Adrenal gland (tissue), 12 donors: ENCODE data around the gene TM7SF3. TPM values are rescaled to one million over a fixed set of nuclear protein-coding genes. Genes with fewer than 3 reads are reported as not detected.

ENCODE experiments used
- DNase-seq, 7 donors: peaks; one replicate each; pipeline ENCODE4 v3.0.0-alpha.2; 2019 to 2020
- H3K27ac ChIP-seq, 5 donors: fragments of 200-600 bp; sonication (generic) in 4 of 5; 1 replicate in 3 of 5; 2 replicates in 2 of 5; pipeline versions ENCODE4 v1.5.1 to v1.8.0; 2016 to 2020; ENCODE audit warnings: mild to moderate bottlenecking in 1 of 5
- H3K27me3 ChIP-seq: fragments of 200-600 bp; 2 replicates; pipeline ENCODE4 v1.8.0; 2021
- H3K36me3 ChIP-seq, 2 donors: fragments of 200-600 bp; replicated peaks in 1 of 2; 1 replicate in 1 of 2; 2 replicates in 1 of 2; pipeline versions ENCODE4 v1.5.1 to v1.8.0; 2018 to 2022
- H3K4me1 ChIP-seq, 2 donors: fragments of 200-600 bp; replicated peaks in 1 of 2; 1 replicate in 1 of 2; 2 replicates in 1 of 2; pipeline versions ENCODE4 v1.5.1 to v1.8.0; 2018 to 2021
- H3K4me3 ChIP-seq, 4 donors: fragments of 200-600 bp; sonication (generic) in 3 of 4; one replicate each; pipeline ENCODE4 v1.5.1; 2016 to 2018
- H3K9me3 ChIP-seq, 3 donors: fragments of 200-600 bp; sonication (generic) in 1 of 3; replicated peaks in 1 of 3; 1 replicate in 2 of 3; 2 replicates in 1 of 3; pipeline versions ENCODE4 v1.5.1 to v1.8.0; 2016 to 2021
- POLR2A ChIP-seq, 2 donors: fragments of 450-650 bp; IDR thresholded peaks; one replicate each; pipeline ENCODE4 v1.6.1; 2017; ENCODE audit warnings: antibody characterized with exemption in 2 of 2, mild to moderate bottlenecking in 2 of 2, moderate library complexity in 1 of 2
- WGBS, 4 donors: extraction: QIAGEN DNeasy Blood & Tissue Kit in 2 of 4; methylation state at CpG; one replicate each; pipeline versions ENCODE4 v1.1.5 to v1.1.7; 2013 to 2017; 5-methylcytosine and 5-hydroxymethylcytosine counted together
- intact Hi-C, 2 donors: fragments of 100-400 bp; cut with DNase I; formaldehyde crosslinking; loops; one replicate each; pipeline versions ENCODE4 v1.14.1 to v1.15.0; 2022 to 2023
- polyA plus RNA-seq, 3 donors: library from polyadenylated mRNA; stranded (reverse); fragments of 200-250 nt in 2 of 3; fragments of 350-450 nt in 1 of 3; fragmentation: Illumina TruSeq in 1 of 3; extraction: RNeasy Lipid Tissue Mini Kit (QIAGEN cat#74804) in 1 of 3; gene quantifications; one replicate each; pipeline ENCODE4 v1.2.3, GENCODE V29; 2013 to 2014
- total RNA-seq, 9 donors: library from RNA; depleted of rRNA in 4 of 9; stranded (reverse); fragments of >200 nt in 4 of 9; fragments of 120-200 nt in 1 of 9; fragmentation: NEBNext Ultra II Directional in 1 of 9; extraction: Animal tissue kit (Norgen Biotek cat#: 25700) in 1 of 9; gene quantifications; one replicate each; pipeline versions ENCODE4 v1.1.0 to v1.2.4, GENCODE V29; 2013 to 2023
- TF ChIP-seq, protein P1 (sequence below), 6 experiments: fragments of 450-650 bp in 4 of 6; fragments of 200-600 bp in 2 of 6; sonication (generic) in 1 of 6; IDR thresholded peaks; 1 replicate in 5 of 6; 2 replicates in 1 of 6; pipeline versions ENCODE4 v1.5.1 to v1.8.0; 2016 to 2021; ENCODE audit warnings: antibody characterized with exemption in 6 of 6, mild to moderate bottlenecking in 2 of 6, moderate library complexity in 1 of 6
- donor health status: healthy with polysubstance abuse.
- donor health status: Bipolar disorder and iron deficiency.
- donor health status: DM: yes; HTN: yes; CAD: no.
- donor health status: DM: no; HTN: no; CAD: no.
- donor health status: DM: no; HTN: no; CAD: no.
- donor health status: DM: yes; HTN: yes; CAD: no.

TM7SF3 gene
- total and polyA plus RNA-seq, 12 donors, result 12.3 to 197 (median 68.1) TPM

DNA sequence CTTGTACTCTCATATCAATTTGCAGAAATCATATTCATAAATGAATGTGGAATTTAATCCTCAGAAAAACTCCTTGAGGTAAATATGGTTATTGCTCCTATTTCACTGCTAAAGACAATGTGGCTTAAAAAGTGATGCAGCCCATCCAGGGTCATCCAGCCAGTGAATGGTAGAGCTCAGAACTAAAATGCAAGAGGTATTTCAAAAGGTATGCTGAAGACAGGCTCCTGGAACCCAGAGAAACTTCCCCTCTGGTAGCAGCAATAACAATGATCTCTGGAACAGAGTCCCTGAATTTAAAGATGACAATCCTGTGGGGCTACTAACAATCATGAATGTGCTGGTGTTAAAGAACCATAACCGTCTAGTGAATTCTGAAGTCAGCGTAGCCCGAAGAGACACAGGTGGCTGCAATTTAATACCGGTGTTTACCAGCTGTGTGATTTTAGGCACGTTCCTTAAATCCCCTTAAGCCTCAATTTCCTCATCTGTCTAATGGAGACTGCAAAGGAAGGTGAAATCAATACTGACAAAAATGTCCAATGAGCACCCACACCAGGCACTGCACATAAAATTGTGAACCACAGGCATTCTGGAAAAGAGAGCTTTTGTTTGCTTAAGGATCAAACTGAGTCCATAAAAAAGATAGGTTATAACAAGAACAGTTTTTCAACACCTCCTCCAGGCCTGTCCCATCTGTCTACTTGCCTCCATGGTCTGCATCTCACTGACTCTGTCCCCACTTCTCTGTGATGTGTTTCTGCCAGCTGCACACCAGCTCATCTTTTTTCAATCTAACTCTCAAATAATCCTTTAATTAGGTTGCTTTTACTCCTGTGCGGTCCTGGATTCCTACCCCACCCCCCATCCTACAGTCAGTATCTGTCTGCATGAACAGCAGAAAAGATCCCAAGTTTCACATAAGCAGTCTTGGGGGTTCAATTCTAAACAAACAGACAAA is 10.5 kb downstream of the TM7SF3 start:
- Histone ChIP-seq H3K9me3 (no peaks in the 10 kb centered on the region), H3K27me3 (no peaks in the 10 kb centered on the region), H3K36me3 (peaks cover 0 to 5% of the 10 kb centered on the region in 2 donors), H3K4me3 (no peak overlapping the region), H3K4me1 (peaks cover 0 to 4% of the 10 kb centered on the region in 2 donors), H3K27ac (no peak overlapping the region)
- TF ChIP-seq, protein P1, sequence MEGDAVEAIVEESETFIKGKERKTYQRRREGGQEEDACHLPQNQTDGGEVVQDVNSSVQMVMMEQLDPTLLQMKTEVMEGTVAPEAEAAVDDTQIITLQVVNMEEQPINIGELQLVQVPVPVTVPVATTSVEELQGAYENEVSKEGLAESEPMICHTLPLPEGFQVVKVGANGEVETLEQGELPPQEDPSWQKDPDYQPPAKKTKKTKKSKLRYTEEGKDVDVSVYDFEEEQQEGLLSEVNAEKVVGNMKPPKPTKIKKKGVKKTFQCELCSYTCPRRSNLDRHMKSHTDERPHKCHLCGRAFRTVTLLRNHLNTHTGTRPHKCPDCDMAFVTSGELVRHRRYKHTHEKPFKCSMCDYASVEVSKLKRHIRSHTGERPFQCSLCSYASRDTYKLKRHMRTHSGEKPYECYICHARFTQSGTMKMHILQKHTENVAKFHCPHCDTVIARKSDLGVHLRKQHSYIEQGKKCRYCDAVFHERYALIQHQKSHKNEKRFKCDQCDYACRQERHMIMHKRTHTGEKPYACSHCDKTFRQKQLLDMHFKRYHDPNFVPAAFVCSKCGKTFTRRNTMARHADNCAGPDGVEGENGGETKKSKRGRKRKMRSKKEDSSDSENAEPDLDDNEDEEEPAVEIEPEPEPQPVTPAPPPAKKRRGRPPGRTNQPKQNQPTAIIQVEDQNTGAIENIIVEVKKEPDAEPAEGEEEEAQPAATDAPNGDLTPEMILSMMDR (IDR thresholded peaks at IDR 0.05), result no peak
- no peak for TF ChIP-seq POLR2A (IDR thresholded peaks at IDR 0.05)
- WGBS, 4 donors, result 89 to 97% (median 92%) methylated on average over 6 of the region's 6 CpGs
- no peak for DNase-seq
- intact Hi-C loops, result no loop called here

DNA sequence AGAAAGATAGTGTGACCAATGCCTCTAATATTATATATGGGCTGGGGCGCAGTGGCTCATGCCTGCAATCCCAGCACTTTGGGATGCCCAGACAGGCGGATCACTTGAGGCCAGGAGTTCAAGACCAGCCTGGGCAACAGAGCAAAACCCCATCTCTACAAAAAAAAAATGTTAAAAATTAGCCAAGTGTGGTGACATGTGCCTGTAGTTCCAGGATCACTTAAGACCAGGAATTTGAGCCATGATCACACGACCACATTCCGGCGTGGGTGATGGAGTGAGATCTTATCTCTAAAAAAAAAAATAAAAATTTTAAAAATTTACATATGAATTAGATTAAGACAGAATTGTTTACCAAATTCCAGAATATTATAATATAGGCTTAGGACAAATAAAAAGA is 12.0 kb downstream of the TM7SF3 start:
- intact Hi-C loops, result no loop called here
- TF ChIP-seq, protein P1 (IDR thresholded peaks at IDR 0.05), result no peak
- 79 to 96% (median 95%) methylated on average over 4 to 5 of the region's 5 CpGs for WGBS, 4 donors
- DNase-seq, result no peak
- Histone ChIP-seq H3K27me3 (no peaks in the 10 kb centered on the region), H3K27ac (no peak overlapping the region), H3K36me3 (peaks cover 0 to 9% of the 10 kb centered on the region in 2 donors), H3K9me3 (no peaks in the 10 kb centered on the region), H3K4me1 (no peaks in the 10 kb centered on the region), H3K4me3 (no peak overlapping the region)

DNA sequence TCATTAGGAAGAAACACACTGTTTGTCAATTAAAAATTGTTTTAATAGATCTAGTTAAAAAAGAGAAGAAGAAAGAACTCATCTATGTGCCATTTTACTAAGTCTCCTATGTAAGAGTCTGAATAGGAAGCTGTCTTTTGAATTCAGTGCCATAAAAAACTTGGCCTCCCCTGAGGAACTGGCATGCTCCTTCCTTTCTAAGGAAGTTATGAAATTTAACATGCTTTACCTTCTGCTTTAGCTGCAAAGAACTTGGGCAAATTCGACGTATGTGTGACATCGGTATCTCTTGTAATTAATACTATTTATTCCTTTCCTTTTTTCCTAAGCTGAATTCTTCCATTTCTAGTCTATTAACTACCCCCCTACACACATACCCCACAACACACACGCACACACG is 12.5 kb downstream of the TM7SF3 start:
- WGBS, 4 donors, result 71 to 85% (median 79%) methylated on average over 5 of the region's 5 CpGs
- no peak for DNase-seq
- intact Hi-C loops, result no loop called here

DNA sequence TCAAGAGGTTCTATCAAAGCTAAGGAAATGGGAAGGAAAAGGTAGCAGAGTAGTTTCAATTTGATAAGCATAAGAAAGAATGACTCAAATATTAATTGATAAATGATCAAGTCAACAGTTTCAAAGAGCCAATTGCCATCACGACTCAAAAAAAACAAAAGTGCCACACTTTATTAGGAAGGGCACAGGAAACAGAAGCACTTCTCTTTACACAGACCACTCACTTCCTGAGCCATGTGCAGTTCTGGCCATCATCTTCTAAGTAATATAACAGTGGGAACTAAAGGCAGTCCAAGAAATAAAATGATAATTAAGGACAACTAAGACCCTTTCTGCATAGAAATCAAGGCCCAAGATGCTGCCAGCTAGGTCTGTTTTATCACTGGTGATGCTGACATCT is 13.2 kb downstream of the TM7SF3 start:
- no peak for TF ChIP-seq POLR2A (IDR thresholded peaks at IDR 0.05)
- TF ChIP-seq, protein P1 (IDR thresholded peaks at IDR 0.05), result no peak
- no peaks in the 10 kb centered on the region for H3K9me3 ChIP-seq
- intact Hi-C loops, result no loop called here
- H3K27me3 ChIP-seq, result no peaks in the 10 kb centered on the region
- WGBS, 4 donors, result 44 to 55% (median 50%) methylated on average over 1 of the region's 1 CpG
- H3K4me1 ChIP-seq, result no peaks in the 10 kb centered on the region
- no peak for DNase-seq
- H3K36me3 ChIP-seq, result peaks cover 0 to 9% of the 10 kb centered on the region in 2 donors
- no peak overlapping the region for H3K27ac ChIP-seq
- H3K4me3 ChIP-seq, result no peak overlapping the region

More for the DNA sequence above, 12.5 kb downstream of the TM7SF3 start:
- Histone ChIP-seq H3K36me3 (peaks cover 0 to 9% of the 10 kb centered on the region in 2 donors), H3K27ac (no peak overlapping the region), H3K4me1 (no peaks in the 10 kb centered on the region), H3K27me3 (no peaks in the 10 kb centered on the region), H3K9me3 (no peaks in the 10 kb centered on the region), H3K4me3 (no peak overlapping the region)
- no peak for TF ChIP-seq POLR2A (IDR thresholded peaks at IDR 0.05)
